Colonic mucosa (tissue), 4 donors: ENCODE measurements around the gene TAF15. TPM values are rescaled to one million over a fixed set of nuclear protein-coding genes. Genes with fewer than 3 reads are reported as not detected.

Source experiments
- DNase-seq: peaks from one replicate; pipeline ENCODE4 v3.0.0-alpha.2; 2020
- H3K27ac ChIP-seq: fragments of 200-600 bp; one replicate; pipeline ENCODE4 v1.8.0; 2021
- H3K27me3 ChIP-seq: fragments of 200-600 bp; one replicate; pipeline ENCODE4 v1.8.0; 2021
- H3K36me3 ChIP-seq: fragments of 200-600 bp; one replicate; pipeline ENCODE4 v1.8.0; 2021
- H3K4me1 ChIP-seq: fragments of 200-600 bp; one replicate; pipeline ENCODE4 v1.8.0; 2021; ENCODE audit warnings: mild to moderate bottlenecking
- H3K4me3 ChIP-seq: fragments of 200-600 bp; one replicate; pipeline ENCODE4 v1.8.0; 2021
- H3K9ac ChIP-seq, 2 donors: one replicate each; pipeline ENCODE4 v1.7.0; 2013; ENCODE audit warnings: control low read depth in 2 of 2, low read depth in 2 of 2, low read length in 2 of 2
- H3K9me3 ChIP-seq: fragments of 200-600 bp; one replicate; pipeline ENCODE4 v1.8.0; 2021
- intact Hi-C: fragments of 100-400 bp; cut with DNase I; formaldehyde crosslinking; loops from one replicate; pipeline ENCODE4 v1.14.1; 2022
- total RNA-seq, 2 donors: library from RNA; stranded (reverse); fragmentation: NEBNext Ultra II Directional in 1 of 2; extraction: Animal tissue kit (Norgen Biotek cat#: 25700) in 1 of 2; gene quantifications; one replicate each; pipeline ENCODE4 v1.2.1, GENCODE V29; 2021
- TF ChIP-seq, protein P1 (sequence below): fragments of 200-600 bp; IDR thresholded peaks from one replicate; pipeline ENCODE4 v1.8.0; 2022; ENCODE audit warnings: antibody characterized with exemption, mild to moderate bottlenecking
- donor health status: healthy.
- donor health status: DM: no; HTN: no; CAD: no.
- donor health status: DM: no; HTN: no; CAD: no.

Gene TAF15
- total RNA-seq, 2 donors from 2014 or later = 132 to 218 TPM

DNA sequence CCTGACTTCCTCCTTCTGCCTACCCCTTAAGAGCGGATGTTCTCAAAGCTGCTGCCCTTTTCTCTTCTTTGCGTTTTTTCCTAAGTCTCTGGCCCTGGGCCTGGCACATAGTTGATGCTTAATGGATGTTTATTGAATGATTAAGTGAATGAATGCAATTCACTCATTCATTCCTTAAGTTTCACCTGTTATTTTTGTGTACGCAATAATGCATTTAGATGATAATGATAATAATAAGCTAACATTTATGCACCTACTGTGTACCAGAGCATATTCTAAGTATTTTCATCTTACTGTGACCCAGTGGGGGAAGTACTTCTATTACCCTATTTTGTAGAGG lies 66.5 kb downstream of the TAF15 start:
- TF ChIP-seq, protein P1, sequence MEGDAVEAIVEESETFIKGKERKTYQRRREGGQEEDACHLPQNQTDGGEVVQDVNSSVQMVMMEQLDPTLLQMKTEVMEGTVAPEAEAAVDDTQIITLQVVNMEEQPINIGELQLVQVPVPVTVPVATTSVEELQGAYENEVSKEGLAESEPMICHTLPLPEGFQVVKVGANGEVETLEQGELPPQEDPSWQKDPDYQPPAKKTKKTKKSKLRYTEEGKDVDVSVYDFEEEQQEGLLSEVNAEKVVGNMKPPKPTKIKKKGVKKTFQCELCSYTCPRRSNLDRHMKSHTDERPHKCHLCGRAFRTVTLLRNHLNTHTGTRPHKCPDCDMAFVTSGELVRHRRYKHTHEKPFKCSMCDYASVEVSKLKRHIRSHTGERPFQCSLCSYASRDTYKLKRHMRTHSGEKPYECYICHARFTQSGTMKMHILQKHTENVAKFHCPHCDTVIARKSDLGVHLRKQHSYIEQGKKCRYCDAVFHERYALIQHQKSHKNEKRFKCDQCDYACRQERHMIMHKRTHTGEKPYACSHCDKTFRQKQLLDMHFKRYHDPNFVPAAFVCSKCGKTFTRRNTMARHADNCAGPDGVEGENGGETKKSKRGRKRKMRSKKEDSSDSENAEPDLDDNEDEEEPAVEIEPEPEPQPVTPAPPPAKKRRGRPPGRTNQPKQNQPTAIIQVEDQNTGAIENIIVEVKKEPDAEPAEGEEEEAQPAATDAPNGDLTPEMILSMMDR = no peak
- Histone ChIP-seq H3K4me3 (no peak overlapping the region), H3K36me3 (no peaks in the 10 kb centered on the region), H3K27me3 (no peaks in the 10 kb centered on the region), H3K9ac (no peak overlapping the region), H3K4me1 (no peaks in the 10 kb centered on the region), H3K27ac (no peak overlapping the region), H3K9me3 (no peaks in the 10 kb centered on the region)
- DNase-seq = no peak
- intact Hi-C loops = no loop called here

DNA sequence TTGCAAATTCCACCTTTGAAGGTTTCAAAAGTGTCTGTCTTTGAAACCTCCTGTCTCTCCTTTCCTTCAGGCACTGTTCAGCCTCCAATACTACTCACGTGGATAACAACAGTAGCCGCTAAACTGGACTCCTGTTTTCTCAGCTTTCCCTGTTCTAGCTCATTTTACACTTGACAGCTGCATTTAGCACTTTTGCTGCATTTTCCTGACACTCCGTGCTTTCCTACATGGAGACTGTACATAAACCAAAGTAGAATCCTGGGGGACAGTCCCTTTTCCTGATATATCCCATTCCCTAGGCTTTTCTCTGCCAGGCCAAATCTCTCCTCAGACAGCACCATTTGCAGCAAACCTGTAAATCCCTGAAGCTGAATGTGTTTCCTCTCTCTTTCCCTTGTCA lies 67.2 kb downstream of the TAF15 start:
- H3K4me1 ChIP-seq = no peaks in the 10 kb centered on the region
- no peak overlapping the region for H3K9ac ChIP-seq
- TF ChIP-seq, protein P1 = no peak
- no peaks in the 10 kb centered on the region for H3K36me3 ChIP-seq
- H3K4me3 ChIP-seq = no peak overlapping the region
- intact Hi-C loops = no loop called here
- no peak for DNase-seq
- no peak overlapping the region for H3K27ac ChIP-seq
- no peaks in the 10 kb centered on the region for H3K27me3 ChIP-seq
- H3K9me3 ChIP-seq = no peaks in the 10 kb centered on the region

DNA sequence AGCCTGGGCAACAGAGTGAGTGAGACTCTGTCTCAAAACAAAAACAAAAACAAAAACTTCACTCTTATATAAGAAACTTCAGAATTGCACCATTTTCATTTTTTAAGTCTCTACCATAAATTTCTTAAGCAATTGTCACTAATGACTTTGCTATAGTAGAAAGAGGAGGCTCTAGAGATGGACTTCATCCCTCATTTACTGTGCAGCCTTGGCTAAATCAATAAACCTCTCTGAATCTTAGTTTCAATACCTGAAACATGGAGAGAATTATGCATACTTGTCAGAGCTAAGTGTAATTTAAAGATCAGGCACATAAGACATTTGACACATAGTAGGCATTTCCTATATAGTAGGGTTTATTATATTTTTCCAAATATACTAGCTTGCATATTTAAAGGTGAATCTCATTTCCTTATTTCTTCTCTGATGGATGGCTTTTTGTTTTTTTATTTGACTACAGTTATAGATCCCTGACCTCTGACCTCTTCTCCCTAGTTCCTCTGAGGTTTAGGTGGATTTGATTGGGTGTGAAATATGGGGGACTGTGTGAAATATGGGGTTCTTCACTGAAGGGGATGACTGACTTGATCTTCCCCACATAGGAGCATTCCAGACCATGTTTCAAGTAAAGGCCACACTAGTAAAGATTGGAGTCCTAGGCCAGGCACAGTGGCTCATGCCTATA lies 68.2 kb downstream of the TAF15 start:
- no peak for DNase-seq
- Histone ChIP-seq H3K9ac (no peak overlapping the region), H3K4me3 (no peak overlapping the region), H3K4me1 (no peaks in the 10 kb centered on the region), H3K36me3 (no peaks in the 10 kb centered on the region), H3K27me3 (no peaks in the 10 kb centered on the region), H3K9me3 (no peaks in the 10 kb centered on the region), H3K27ac (no peak overlapping the region)
- TF ChIP-seq, protein P1 = no peak
- intact Hi-C loops = no loop called here

DNA sequence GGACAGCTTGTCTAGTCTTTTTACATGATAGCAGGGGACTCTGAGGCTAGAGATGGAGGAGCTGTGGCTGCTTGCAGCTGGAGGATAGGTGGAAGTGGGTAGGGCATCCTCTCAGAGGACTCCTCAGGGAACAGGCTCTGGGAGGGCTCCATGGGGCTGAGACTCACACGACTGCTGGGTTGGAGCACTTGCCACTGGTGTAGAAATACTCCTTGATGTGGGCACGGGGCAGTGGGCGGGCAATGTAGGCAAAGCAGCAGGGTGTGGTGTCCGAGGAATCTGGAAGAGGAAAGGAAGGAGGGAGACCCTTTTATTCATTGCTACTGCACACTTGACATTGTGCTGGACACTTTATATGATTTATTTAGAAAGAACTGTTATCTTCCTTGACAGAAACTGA lies 69.1 kb downstream of the TAF15 start:
- H3K9me3 ChIP-seq = no peaks in the 10 kb centered on the region
- H3K4me1 ChIP-seq = no peaks in the 10 kb centered on the region
- no peak overlapping the region for H3K27ac ChIP-seq
- no peaks in the 10 kb centered on the region for H3K27me3 ChIP-seq
- no peak for DNase-seq
- H3K4me3 ChIP-seq = no peak overlapping the region
- TF ChIP-seq, protein P1 = no peak
- no peak overlapping the region for H3K9ac ChIP-seq
- H3K36me3 ChIP-seq = no peaks in the 10 kb centered on the region
- intact Hi-C loops = no loop called here

DNA sequence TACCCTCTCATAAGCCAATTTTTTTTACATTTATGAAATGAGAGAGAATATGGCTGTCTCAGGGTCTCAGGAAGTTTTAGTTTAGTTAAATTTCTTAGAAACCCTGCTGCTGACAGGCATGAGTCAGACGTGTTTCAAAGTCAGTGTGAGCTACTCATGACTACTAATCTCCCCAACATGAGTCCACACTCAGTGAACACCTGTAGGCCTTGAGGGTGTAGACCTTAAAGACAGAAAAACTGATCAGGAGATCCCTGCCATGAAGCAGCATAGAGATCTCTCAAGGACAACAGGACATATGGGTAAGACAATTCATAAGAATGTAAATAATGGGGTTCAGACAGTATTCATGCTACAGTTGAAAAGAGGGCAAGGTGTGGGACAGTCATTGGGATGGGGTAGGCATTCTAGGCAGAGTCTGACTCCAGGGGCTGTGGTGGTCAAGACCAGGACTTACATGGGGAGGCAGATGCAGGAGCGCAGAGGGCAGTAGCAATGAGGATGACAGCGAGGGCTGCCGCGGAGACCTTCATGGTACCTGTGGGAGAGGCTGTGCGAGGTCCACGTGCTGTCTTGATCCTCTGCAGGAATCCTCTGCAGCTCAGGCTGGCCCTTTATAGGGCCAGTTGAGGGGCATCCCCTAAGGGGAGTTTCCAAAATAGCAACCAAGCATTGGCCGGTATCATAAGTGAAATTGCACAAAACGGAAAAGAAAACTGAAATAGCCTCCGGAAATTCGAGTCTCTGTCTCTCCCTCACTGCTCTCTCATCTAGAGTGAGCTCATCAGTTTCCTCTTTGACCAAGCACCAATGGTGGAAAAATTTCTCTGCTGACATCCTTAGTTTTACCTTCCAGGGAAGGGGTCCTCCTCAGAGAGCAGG lies 70.7 kb downstream of the TAF15 start, which contains the start of gene CCL5:
Gene CCL5 (minus strand): TSS at position 588 of the 882 bp plus-strand sequence.
- intact Hi-C loops = no loop called here
- Histone ChIP-seq H3K36me3 (no peaks in the 10 kb centered on the region), H3K4me3 (no peak within 1 kb of the TSS), H3K9ac (no peak within 1 kb of the TSS), H3K27me3 (no peaks in the 10 kb centered on the region), H3K9me3 (no peaks in the 10 kb centered on the region), H3K27ac (no peak within 1 kb of the TSS), H3K4me1 (no peaks in the 10 kb centered on the region)
- no peak for DNase-seq
- TF ChIP-seq, protein P1 = no peak
